H1 (cell line): ENCODE results near the gene COG3. TPM values are rescaled to one million over a fixed set of nuclear protein-coding genes. Genes with fewer than 3 reads are reported as not detected.

Experiments
- CBX8 ChIP-seq: fragments of 300-800, 300-1000 bp; sonication (generic); IDR thresholded peaks from 2 replicates; pipeline ENCODE4 v1.7.1; 2016; ENCODE audit warnings: low read depth, low read length, borderline replicate concordance
- CTBP2 ChIP-seq: IDR thresholded peaks from 2 replicates; pipeline ENCODE4 v1.7.0; 2011; ENCODE audit warnings: borderline replicate concordance, mild to moderate bottlenecking, moderate library complexity, mixed read lengths, low read length; ENCODE audit not compliant: insufficient read depth, insufficient read length
- RBBP5 ChIP-seq: IDR thresholded peaks from 2 replicates; pipeline ENCODE4 v1.7.1; 2012; ENCODE audit warnings: low read depth, mild to moderate bottlenecking, inconsistent platforms, low read length, moderate library complexity, borderline replicate concordance
- polyA plus RNA-seq, 7 experiments: library from polyadenylated mRNA; depleted of rRNA in 3 of 7; stranded (reverse) in 5 of 7; unstranded in 2 of 7; fragments of >200 nt in 5 of 7; fragments of 200-250 nt in 2 of 7; gene quantifications; 1 replicate in 5 of 7; 2 replicates in 1 of 7; 4 replicates in 1 of 7; pipeline versions ENCODE4 v1.2.1 to v1.2.3, GENCODE V29; 2011 to 2013; ENCODE audit warnings: missing spikeins in 2 of 7, mixed read lengths in 2 of 7
- total RNA-seq: library from RNA; stranded (reverse); fragmentation: NEBNext Ultra II Directional; extraction: Animal tissue kit (Norgen Biotek cat#: 25700); gene quantifications from 2 replicates; pipeline ENCODE4 v1.2.1, GENCODE V29; 2021

COG3 gene
- total and polyA plus RNA-seq, 2 of the 8 experiments (the other 6 are each of a cell fraction or from before 2014, with no cell fraction given): 12.7 to 13.5 TPM

DNA sequence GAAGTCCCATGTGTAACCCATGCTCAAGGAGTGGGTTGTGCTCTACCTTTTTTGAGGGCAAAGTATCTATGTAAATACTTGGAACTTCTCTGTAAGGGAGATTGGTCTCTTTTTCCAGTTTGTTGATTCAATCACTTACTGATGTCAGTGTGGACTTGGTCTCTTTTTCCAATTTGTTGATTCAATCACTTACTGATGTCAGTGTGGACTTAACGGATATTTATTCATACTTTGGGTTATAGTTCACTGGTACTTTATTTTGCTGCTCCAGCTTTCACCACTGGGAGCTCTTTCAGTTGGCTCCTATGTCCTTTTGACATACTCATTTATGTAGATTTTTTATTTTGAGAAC is 36.4 kb downstream of the COG3 start (continued):
- no peak for TF ChIP-seq CBX8
- TF ChIP-seq CTBP2: no peak
- TF ChIP-seq RBBP5: no peak
